UCSD-AML1 (cell line): Measurements from ENCODE around the gene BOD1L2.

Source experiments
- DNase-seq: peaks from one replicate; lab custom pipeline; 2025; ENCODE audit not compliant: unreplicated experiment; lab: John Stamatoyannopoulos, UW

The BOD1L2 gene

GRCh38 chr18:57146956-57147636 lies at the start of gene BOD1L2:
BOD1L2 (plus strand) TSS chr18:57147087; CDS start chr18:57147313, 226 bp downstream.
- no peak for DNase-seq

GRCh38 chr18:57107140-57107832 lies 39.6 kb upstream of the BOD1L2 start:
- DNase-seq = no peak

- DNase-seq = no peak
These were observed 36.6 kb upstream of the BOD1L2 start for GRCh38 chr18:57110290-57110689.

GRCh38 chr18:57113799-57114420 lies 33.0 kb upstream of the BOD1L2 start:
- no peak for DNase-seq

- no peak for DNase-seq
These were observed 30.2 kb upstream of the BOD1L2 start for GRCh38 chr18:57116598-57117132.

- DNase-seq = no peak
These were observed 25.3 kb upstream of the BOD1L2 start for GRCh38 chr18:57121542-57122112.

- no peak for DNase-seq
These were observed 23.9 kb upstream of the BOD1L2 start for GRCh38 chr18:57122936-57123510.

- DNase-seq = no peak
These were observed 21.3 kb upstream of the BOD1L2 start for GRCh38 chr18:57125627-57126026.

GRCh38 chr18:57128220-57128932 lies 18.5 kb upstream of the BOD1L2 start:
- no peak for DNase-seq

- no peak for DNase-seq
These were observed 15.8 kb upstream of the BOD1L2 start for GRCh38 chr18:57131101-57131500.

- no peak for DNase-seq
These were observed 15.1 kb upstream of the BOD1L2 start for GRCh38 chr18:57131782-57132181.

- DNase-seq = no peak
These were observed 12.2 kb upstream of the BOD1L2 start for GRCh38 chr18:57134618-57135135.

- no peak for DNase-seq
These were observed 11.2 kb upstream of the BOD1L2 start for GRCh38 chr18:57135699-57136098.

- no peak for DNase-seq
These were observed 9.0 kb upstream of the BOD1L2 start for GRCh38 chr18:57137847-57138246.

GRCh38 chr18:57141208-57142129 lies 5.4 kb upstream of the BOD1L2 start:
- DNase-seq = no peak

- no peak for DNase-seq
These were observed 4.6 kb upstream of the BOD1L2 start for GRCh38 chr18:57142324-57142723.

- no peak for DNase-seq
These were observed 3.6 kb upstream of the BOD1L2 start for GRCh38 chr18:57143265-57143664.

- no peak for DNase-seq
These were observed 1.4 kb downstream of the BOD1L2 start for GRCh38 chr18:57148263-57148662.

- DNase-seq = no peak
These were observed 2.2 kb downstream of the BOD1L2 start for GRCh38 chr18:57149051-57149450.
